Heart left ventricle (tissue), 16 donors: ENCODE data around the gene PIM3. TPM values are rescaled to one million over a fixed set of nuclear protein-coding genes. Genes with fewer than 3 reads are reported as not detected.

Source experiments
- ATAC-seq, 4 donors: fragments of 200-7000 bp; cut with Tn5 transposase; one replicate each; pipeline ENCODE4 v1.9.1; 2020 to 2022; ENCODE audit warnings: moderate library complexity in 4 of 4, mild to moderate bottlenecking in 3 of 4, moderate number of reproducible peaks in 1 of 4
- DNase-seq, 5 donors: peaks; one replicate each; pipeline ENCODE4 v3.0.0-alpha.2; 2020
- H3K27ac ChIP-seq, 12 donors: fragments of 200-600 bp; sonication (generic) in 4 of 12; one replicate each; pipeline versions ENCODE4 v1.5.0 to v1.8.0; 2016 to 2022; ENCODE audit warnings: mild to moderate bottlenecking in 2 of 12
- H3K27me3 ChIP-seq, 9 donors: fragments of 200-600 bp; sonication (generic) in 2 of 9; one replicate each; pipeline versions ENCODE4 v1.5.1 to v1.8.0; 2016 to 2022; ENCODE audit warnings: mild to moderate bottlenecking in 3 of 9
- H3K36me3 ChIP-seq, 9 donors: fragments of 200-600 bp; sonication (generic) in 2 of 9; one replicate each; pipeline versions ENCODE4 v1.5.0 to v1.8.0; 2018 to 2022; ENCODE audit warnings: mild to moderate bottlenecking in 2 of 9
- H3K4me1 ChIP-seq, 12 donors: fragments of 200-600 bp; sonication (generic) in 4 of 12; one replicate each; pipeline versions ENCODE4 v1.5.0 to v1.8.0; 2016 to 2022; ENCODE audit warnings: mild to moderate bottlenecking in 3 of 12
- H3K4me3 ChIP-seq, 12 donors: fragments of 200-600 bp; sonication (generic) in 4 of 12; one replicate each; pipeline versions ENCODE4 v1.5.0 to v1.8.0; 2017 to 2022; ENCODE audit warnings: mild to moderate bottlenecking in 9 of 12, moderate library complexity in 4 of 12
- H3K9me3 ChIP-seq, 12 donors: fragments of 200-600 bp; sonication (generic) in 4 of 12; one replicate each; pipeline versions ENCODE4 v1.5.0 to v1.8.0; 2016 to 2022; ENCODE audit warnings: mild to moderate bottlenecking in 1 of 12
- POLR2A ChIP-seq, 2 donors: fragments of 450-650 bp; IDR thresholded peaks; one replicate each; pipeline ENCODE4 v1.6.1; 2017; ENCODE audit warnings: antibody characterized with exemption in 2 of 2, mild to moderate bottlenecking in 2 of 2, moderate library complexity in 2 of 2
- WGBS, 4 donors: extraction: QIAGEN DNeasy Blood & Tissue Kit in 2 of 4; methylation state at CpG; one replicate each; pipeline versions ENCODE4 v1.1.5 to v1.1.7; 2013 to 2018; 5-methylcytosine and 5-hydroxymethylcytosine counted together
- intact Hi-C, 10 donors: fragments of 100-400 bp; cut with DNase I; formaldehyde crosslinking; loops; one replicate each; pipeline versions ENCODE4 v1.11.1 to v1.14.2; 2022
- polyA plus RNA-seq, 2 donors: library from polyadenylated mRNA; stranded (reverse); fragments of 200-250 nt; gene quantifications; one replicate each; pipeline ENCODE4 v1.2.3, GENCODE V29; 2013
- total RNA-seq, 9 donors: library from RNA; depleted of rRNA in 2 of 9; stranded (reverse); fragments of >200 nt in 2 of 9; fragmentation: NEBNext Ultra II Directional in 3 of 9; extraction: Animal tissue kit (Norgen Biotek cat#: 25700) in 3 of 9; gene quantifications; one replicate each; pipeline versions ENCODE4 v1.1.0 to v1.2.4, GENCODE V29; 2016 to 2023
- TF ChIP-seq, protein P1 (sequence below), 12 donors: fragments of 200-600 bp; sonication (generic) in 4 of 12; IDR thresholded peaks; one replicate each; pipeline versions ENCODE4 v1.5.0 to v1.8.0; 2018 to 2022; ENCODE audit warnings: antibody characterized with exemption in 12 of 12, mild to moderate bottlenecking in 5 of 12
- donor health status: ischemic (EF 13 %, LVEDD 7.1; RV severe dilation, severe dysfunction).
- donor health status: healthy with polysubstance abuse.
- donor health status: DM: no; HTN: yes; CAD: no.
- donor health status: DM: no; HTN: no; CAD: no.
- donor health status: ischemic (EF 25% LVEDD 6.9; RV normal size, moderate dysfunction).
- donor health status: ischemic (EF 25% LVEDD 5.7; RV mildly dilated, moderate dysfunction).
- donor health status: healthy.
- donor health status: DM: yes; HTN: yes; CAD: no.
- donor health status: ischemic (EF 35%, LVEDD 5.7; RV mildly dilated, moderate dysfunction).
- donor health status: nonischemic (EF 11% LVEDD 7.7; RV severe dilation, severe dysfunction).
- donor health status: DM: yes; HTN: yes; CAD: no.
- donor health status: PGD.
- donor health status: ischemic (EF 29% LVEDD 5.4; RV normal size, mild dysfunction).
- donor health status: nonischemic (EF 23%, LVEDD 6.1; RV moderate dilation, normal function).

PIM3 gene
- total and polyA plus RNA-seq, 11 donors = 37.7 to 118 (median 50.2) TPM

DNA sequence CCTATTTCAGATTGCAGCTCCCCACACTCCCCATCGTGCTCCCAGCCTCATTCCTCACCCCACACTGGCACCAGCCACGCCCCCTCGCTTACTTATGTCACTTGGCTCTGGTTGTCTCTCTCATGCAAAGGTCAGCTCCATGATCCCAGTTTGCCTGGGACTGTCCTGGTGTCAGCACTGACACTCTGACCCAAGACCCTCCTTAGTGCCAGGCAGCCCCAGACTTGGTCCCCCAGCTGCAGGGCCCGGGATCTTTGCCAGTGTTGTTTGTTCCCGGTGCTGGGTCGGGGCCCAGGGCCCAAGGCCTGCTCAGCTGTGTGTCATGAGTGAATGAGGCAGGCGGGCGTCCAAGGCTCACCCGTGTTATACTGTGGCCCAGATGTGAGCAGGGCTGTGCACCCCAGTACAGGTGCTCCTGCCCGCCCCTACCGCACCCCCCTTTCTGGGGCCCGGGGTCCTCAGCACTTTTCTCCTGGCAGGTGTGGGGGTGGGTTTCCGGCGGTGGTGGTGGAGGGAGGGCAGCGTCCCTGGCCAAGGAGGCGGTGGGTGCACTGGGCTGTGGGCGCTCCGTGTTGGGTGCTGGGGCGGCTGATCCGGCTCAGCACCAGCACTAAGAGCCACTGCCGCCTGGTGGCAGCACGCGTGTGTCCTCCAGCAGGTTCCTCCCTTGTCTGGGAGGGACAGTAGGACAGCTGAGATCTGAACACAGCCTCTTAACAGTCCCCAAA is 32.5 kb downstream of the PIM3 start:
- peak in 4 of 5 donors; percentile 63 to 84 (median 70) for DNase-seq
- peak; percentile 59 to 90 (median 84) for ATAC-seq
- Histone ChIP-seq H3K27ac (no peak overlapping the region), H3K9me3 (peaks cover 0 to 21% (median 8%) of the 10 kb centered on the region in 12 donors), H3K4me1 (peaks cover 0 to 8% (median 2%) of the 10 kb centered on the region in 12 donors), H3K27me3 (no peaks in the 10 kb centered on the region), H3K4me3 (no peak overlapping the region), H3K36me3 (no peaks in the 10 kb centered on the region)
- intact Hi-C loops = loop anchor here in 8 of 10 donors (1.0 to 10.0 kb wide), 6 partner anchors 39 to 64 kb away; no protein-coding TSS in a partner anchor
- WGBS, 4 donors = 32 to 55% (median 36%) methylated on average over 9 to 23 of the region's 23 CpGs
- TF ChIP-seq POLR2A (IDR thresholded peaks at IDR 0.05) = no peak
- TF ChIP-seq, protein P1, sequence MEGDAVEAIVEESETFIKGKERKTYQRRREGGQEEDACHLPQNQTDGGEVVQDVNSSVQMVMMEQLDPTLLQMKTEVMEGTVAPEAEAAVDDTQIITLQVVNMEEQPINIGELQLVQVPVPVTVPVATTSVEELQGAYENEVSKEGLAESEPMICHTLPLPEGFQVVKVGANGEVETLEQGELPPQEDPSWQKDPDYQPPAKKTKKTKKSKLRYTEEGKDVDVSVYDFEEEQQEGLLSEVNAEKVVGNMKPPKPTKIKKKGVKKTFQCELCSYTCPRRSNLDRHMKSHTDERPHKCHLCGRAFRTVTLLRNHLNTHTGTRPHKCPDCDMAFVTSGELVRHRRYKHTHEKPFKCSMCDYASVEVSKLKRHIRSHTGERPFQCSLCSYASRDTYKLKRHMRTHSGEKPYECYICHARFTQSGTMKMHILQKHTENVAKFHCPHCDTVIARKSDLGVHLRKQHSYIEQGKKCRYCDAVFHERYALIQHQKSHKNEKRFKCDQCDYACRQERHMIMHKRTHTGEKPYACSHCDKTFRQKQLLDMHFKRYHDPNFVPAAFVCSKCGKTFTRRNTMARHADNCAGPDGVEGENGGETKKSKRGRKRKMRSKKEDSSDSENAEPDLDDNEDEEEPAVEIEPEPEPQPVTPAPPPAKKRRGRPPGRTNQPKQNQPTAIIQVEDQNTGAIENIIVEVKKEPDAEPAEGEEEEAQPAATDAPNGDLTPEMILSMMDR (IDR thresholded peaks at IDR 0.05) = peak; percentile 62 to 81 (median 68)

DNA sequence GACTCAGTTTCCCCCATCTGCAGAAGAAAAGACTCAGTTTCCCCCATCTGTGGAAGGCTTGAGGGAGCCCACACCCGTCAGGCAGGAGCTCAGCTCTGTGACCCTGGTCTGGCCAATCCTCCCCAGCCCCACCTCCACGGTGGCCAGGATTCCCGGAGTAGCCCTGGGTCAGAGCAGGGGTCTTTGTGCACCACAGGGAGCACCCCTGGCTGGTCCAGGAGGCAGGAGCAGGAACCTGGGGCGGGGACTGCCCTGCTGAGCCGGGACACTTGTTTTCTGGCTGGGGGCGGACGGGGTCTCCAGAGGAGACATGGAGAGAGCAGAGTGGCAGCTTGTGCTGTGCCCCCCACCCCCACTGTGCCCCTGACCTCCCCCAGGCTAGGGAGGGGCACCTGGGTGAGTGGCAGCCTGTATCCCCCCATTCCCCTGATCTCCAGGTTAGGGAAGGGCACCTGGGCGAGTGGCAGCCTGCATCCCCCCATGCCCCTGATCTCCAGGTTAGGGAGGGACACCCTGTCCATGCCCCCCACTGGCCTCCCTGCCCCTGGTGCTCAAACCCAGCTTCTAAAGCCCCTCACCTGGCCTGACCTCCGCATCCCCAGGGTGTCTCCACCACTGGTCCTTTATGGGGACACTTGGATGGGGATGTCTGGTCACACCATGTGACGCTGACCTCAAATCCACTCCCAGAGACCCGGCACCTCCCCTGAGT is 33.2 kb downstream of the PIM3 start:
- intact Hi-C loops = loop anchor here in 8 of 10 donors (1.0 to 10.0 kb wide), 6 partner anchors 38 to 65 kb away; no protein-coding TSS in a partner anchor
- Histone ChIP-seq H3K27ac (no peak overlapping the region), H3K4me3 (no peak overlapping the region), H3K4me1 (peaks cover 0 to 8% (median 2%) of the 10 kb centered on the region in 12 donors), H3K27me3 (no peaks in the 10 kb centered on the region), H3K9me3 (peaks cover 0 to 21% (median 8%) of the 10 kb centered on the region in 12 donors), H3K36me3 (no peaks in the 10 kb centered on the region)
- DNase-seq (peak in 1 of 5 donors; percentile 52), ATAC-seq (no peak)
- no peak for TF ChIP-seq POLR2A (IDR thresholded peaks at IDR 0.05)
- TF ChIP-seq, protein P1 (IDR thresholded peaks at IDR 0.05) = peak in 2 of 12 donors; percentile 4 to 10
- 71 to 90% (median 77%) methylated on average over 5 to 11 of the region's 11 CpGs for WGBS, 4 donors

DNA sequence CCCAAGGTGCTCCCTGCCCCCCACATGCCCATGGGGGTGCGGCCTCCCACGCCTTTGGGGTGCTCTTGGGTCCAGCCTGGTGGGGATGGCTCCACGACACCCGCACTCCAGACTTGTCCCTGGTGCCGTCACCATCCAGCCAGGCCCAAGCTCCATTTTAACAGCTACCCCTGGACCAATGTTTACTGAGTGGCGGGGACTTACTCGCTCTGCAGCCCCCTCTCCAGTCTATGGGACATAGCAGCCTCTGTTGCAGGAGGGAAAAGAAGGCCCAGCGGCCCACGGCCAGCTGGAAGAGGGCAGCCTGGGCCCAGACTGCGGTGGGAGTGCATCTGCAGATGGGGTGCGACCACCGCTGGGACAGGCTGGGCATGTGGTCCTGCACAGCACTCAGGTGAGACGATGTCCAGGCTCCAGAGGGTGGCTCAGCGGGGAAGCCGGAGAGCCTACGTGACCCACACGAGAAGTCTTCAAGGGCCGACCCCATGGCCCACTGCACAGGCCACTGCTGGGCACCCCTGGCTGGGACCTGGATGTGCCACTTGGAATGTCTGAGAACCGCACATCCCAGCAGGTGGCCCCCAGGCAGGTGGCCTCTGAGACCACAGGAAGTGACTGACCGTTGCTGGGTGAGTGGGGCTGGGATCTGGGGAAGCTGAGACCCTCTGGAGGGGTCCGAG is 33.9 kb downstream of the PIM3 start:
- Histone ChIP-seq H3K27me3 (peaks cover 0 to 4% (median 0%) of the 10 kb centered on the region in 9 donors), H3K27ac (no peak overlapping the region), H3K36me3 (no peaks in the 10 kb centered on the region), H3K4me3 (no peak overlapping the region), H3K4me1 (peaks cover 0 to 11% (median 2%) of the 10 kb centered on the region in 12 donors), H3K9me3 (peaks cover 0 to 21% (median 8%) of the 10 kb centered on the region in 12 donors)
- peak in 1 of 5 donors; percentile 61 for DNase-seq
- WGBS, 4 donors = 93 to 97% (median 94%) methylated on average over 14 to 21 of the region's 21 CpGs
- no peak for ATAC-seq
- intact Hi-C loops = loop anchor here in 5 of 10 donors (5.0 to 10.0 kb wide), 3 partner anchors 38 to 62 kb away; no protein-coding TSS in a partner anchor
- TF ChIP-seq, protein P1 (IDR thresholded peaks at IDR 0.05) = no peak
- no peak for TF ChIP-seq POLR2A (IDR thresholded peaks at IDR 0.05)
